Measurements from ENCODE around the gene TRAPPC13. TPM values are rescaled to one million over a fixed set of nuclear protein-coding genes. Genes with fewer than 3 reads are reported as not detected.
A peak's percentile ranks its signal among the peaks of the same experiment; 100 is the strongest.
"Not testable (repeated sequence)": the region's sequence is repeated elsewhere in the genome, so short reads cannot be mapped to it uniquely, and the experiment has no call there.

The TRAPPC13 gene
- total RNA-seq, 4 donors from 2014 or later = 26.7 to 34.2 (median 30.3) TPM

GRCh38 chr5:65612298-65612907, 12.4 kb upstream of the TRAPPC13 start:
- Histone ChIP-seq H3K27ac (no peak overlapping the region), H3K36me3 (peaks cover 27 to 31% of the 10 kb centered on the region in 2 donors), H3K9me3 (no peaks in the 10 kb centered on the region), H3K27me3 (no peaks in the 10 kb centered on the region), H3K4me1 (no peaks in the 10 kb centered on the region), H3K4me3 (replicated peaks in 1 of 3) (no peak overlapping the region)
- 73 to 76% methylated on average over 4 of the region's 4 CpGs for WGBS, 2 donors
- TF ChIP-seq CTCF (IDR thresholded peaks at IDR 0.05) (no peak), POLR2A (IDR thresholded peaks at IDR 0.05) (no peak)
- DNase-seq = peak; percentile 19 to 29
- intact Hi-C loops (cut with DNase I) = no loop called here

- intact Hi-C loops (cut with DNase I) = no loop called here
- H3K36me3 ChIP-seq = peaks cover 0 to 7% of the 10 kb centered on the region in 2 donors
- H3K27me3 ChIP-seq = no peaks in the 10 kb centered on the region
- H3K4me1 ChIP-seq = peaks cover 16 to 24% of the 10 kb centered on the region in 2 donors
- no peak for DNase-seq
- no peak overlapping the region for H3K27ac ChIP-seq
- WGBS, 2 donors = 91% methylated on average over 4 of the region's 4 CpGs
- H3K4me3 ChIP-seq (replicated peaks in 1 of 3) = no peak overlapping the region
- no peak for TF ChIP-seq POLR2A (IDR thresholded peaks at IDR 0.05)
- TF ChIP-seq CTCF (IDR thresholded peaks at IDR 0.05) = no peak
- no peaks in the 10 kb centered on the region for H3K9me3 ChIP-seq
Observed at GRCh38 chr5:65620021-65620420, 4.8 kb upstream of the TRAPPC13 start.

- H3K36me3 ChIP-seq; H3K4me3 ChIP-seq (replicated peaks in 1 of 3); H3K27me3 ChIP-seq; H3K27ac ChIP-seq; DNase-seq; H3K9me3 ChIP-seq; intact Hi-C loops (cut with DNase I): not testable (repeated sequence)
- peaks cover 22 to 31% of the 10 kb centered on the region in 2 donors for H3K4me1 ChIP-seq
- 90% methylated on average over 4 of the region's 4 CpGs for WGBS, 2 donors
Observed at GRCh38 chr5:65621961-65622360, 2.9 kb upstream of the TRAPPC13 start.

GRCh38 chr5:65623482-65623881, 1.3 kb upstream of the TRAPPC13 start:
- Histone ChIP-seq H3K36me3 (no peaks in the 10 kb centered on the region), H3K4me1 (peaks cover 22 to 31% of the 10 kb centered on the region in 2 donors), H3K27ac (peak overlapping the region in 2 of 3 donors; percentile 80 to 92), H3K27me3 (no peaks in the 10 kb centered on the region), H3K9me3 (no peaks in the 10 kb centered on the region), H3K4me3 (replicated peaks in 1 of 3) (peak overlapping the region; percentile 33 to 95 (median 74))
- DNase-seq = no peak
- TF ChIP-seq POLR2A (IDR thresholded peaks at IDR 0.05) (no peak), CTCF (IDR thresholded peaks at IDR 0.05) (no peak)
- WGBS, 2 donors = 6 to 12% methylated on average over 9 of the region's 9 CpGs
- intact Hi-C loops (cut with DNase I) = no loop called here

GRCh38 chr5:65624025-65624570, 729 bp upstream of the TRAPPC13 start, which contains the start of gene TRIM23:
Gene TRIM23 (minus strand): TSS chr5:65624333. CDS start chr5:65624274, 59 bp downstream.
- 0% methylated on average over 28 to 32 of the region's 32 CpGs for WGBS, 2 donors
- intact Hi-C loops (cut with DNase I) = no loop called here

More at GRCh38 chr5:65624025-65624570, 729 bp upstream of the TRAPPC13 start, which contains the start of gene TRIM23:
- H3K4me1 ChIP-seq = peaks cover 22 to 31% of the 10 kb centered on the region in 2 donors
- no peaks in the 10 kb centered on the region for H3K9me3 ChIP-seq
- H3K4me3 ChIP-seq (replicated peaks in 1 of 3) = peak within 1 kb of the TSS; percentile 33 to 95 (median 74)
- TF ChIP-seq POLR2A (IDR thresholded peaks at IDR 0.05) (peak in 1 of 2 donors; percentile 61), CTCF (IDR thresholded peaks at IDR 0.05) (no peak)
- peak within 1 kb of the TSS; percentile 75 to 92 (median 80) for H3K27ac ChIP-seq
- DNase-seq = peak; percentile 93
- no peaks in the 10 kb centered on the region for H3K36me3 ChIP-seq
- no peaks in the 10 kb centered on the region for H3K27me3 ChIP-seq
